HG02870 (cell line): ENCODE data around the gene HOXA5.

ENCODE experiments used
- ATAC-seq: cut with Tn5 transposase; IDR thresholded peaks from one replicate; pipeline ENCODE4 v1.9.1; 2021; ENCODE audit warnings: mild to moderate bottlenecking, moderate library complexity; ENCODE audit not compliant: unreplicated experiment

Gene HOXA5

DNA sequence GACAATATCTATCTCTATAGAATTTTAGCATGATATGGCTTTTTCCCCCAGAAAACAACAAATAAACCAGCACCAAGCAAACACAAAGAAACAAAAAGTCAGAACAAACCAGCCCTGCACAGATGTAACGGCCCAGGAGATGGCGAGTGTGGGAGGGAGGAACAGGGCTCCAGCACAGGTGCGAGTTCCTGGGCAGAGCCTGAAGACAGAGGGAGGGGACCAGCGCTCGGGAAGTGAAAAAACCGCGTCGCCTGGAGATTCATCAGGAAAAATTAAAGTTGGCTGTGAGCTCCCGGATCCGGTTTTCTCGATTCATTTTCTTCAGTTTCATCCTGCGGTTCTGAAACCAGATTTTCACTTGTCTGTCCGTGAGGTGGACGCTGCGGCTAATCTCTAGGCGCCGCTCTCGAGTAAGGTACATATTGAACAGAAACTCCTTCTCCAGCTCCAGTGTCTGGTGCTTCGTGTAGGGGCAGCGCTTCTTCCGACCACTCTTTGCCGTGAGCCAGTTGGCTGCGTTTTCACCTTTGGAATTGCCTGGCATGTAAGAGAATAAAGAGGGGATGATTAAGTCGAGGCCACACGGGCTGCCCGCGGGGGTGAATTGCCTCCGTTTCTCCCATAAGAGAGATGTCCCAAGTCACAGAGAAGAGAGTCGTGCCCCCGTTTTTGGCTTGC lies 28.3 kb upstream of the HOXA5 start:
- no peak for ATAC-seq

DNA sequence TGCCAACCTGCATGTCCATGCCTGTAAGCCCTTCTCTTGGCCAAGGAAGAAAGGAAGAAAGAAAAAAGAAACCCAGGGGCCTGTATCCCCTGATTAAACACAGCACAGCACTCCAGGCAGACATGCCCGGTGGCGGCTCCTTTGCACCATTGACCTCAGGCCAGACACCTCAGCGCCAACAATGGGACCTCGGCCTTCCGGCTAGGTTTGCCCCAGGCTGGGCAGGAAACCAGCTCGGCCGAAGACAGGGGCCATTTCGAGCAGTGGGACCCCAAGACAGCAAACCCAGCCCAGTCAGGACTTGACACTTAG lies 27.8 kb upstream of the HOXA5 start:
- ATAC-seq: no peak

DNA sequence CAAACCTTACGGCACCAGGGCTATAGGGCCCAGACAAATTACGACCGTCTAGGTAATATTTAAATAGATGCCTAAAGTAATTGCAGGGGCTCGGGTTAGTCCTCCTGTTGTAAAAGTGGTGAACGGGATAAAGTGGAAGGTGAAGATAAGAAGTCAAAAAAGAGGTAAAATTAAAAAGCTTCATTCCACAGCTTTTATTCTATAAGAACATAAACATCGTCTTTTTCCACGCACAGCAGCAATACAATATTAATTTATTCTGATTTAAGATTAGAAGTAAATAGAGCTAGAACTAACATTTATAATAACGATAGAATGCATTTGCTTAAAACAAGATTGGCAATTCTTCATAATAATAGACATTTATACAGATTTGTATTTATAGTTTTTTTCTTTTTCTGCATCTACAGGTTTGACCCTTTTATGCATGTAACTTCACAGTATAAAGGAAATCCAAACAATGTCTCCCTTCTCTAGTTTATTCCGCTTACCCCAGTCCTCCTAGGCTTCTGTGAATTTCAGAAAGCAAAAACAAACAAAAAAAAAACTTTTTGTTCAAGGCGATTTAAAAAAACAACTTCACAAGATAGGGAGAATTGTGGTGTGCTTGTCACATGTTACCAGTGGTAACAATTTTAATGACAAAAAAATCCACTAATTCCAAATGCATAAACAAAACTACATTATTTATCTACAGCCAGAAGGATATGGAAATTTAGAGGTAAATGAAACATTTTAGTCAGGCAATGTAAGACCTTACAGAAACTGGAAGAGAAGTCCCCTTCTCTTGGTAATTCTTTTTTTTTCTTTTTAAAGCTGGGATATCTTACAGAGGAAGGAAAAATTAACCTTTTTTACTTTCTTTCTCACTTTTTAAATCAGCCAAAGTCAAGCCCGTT lies 27.2 kb upstream of the HOXA5 start:
- no peak for ATAC-seq

DNA sequence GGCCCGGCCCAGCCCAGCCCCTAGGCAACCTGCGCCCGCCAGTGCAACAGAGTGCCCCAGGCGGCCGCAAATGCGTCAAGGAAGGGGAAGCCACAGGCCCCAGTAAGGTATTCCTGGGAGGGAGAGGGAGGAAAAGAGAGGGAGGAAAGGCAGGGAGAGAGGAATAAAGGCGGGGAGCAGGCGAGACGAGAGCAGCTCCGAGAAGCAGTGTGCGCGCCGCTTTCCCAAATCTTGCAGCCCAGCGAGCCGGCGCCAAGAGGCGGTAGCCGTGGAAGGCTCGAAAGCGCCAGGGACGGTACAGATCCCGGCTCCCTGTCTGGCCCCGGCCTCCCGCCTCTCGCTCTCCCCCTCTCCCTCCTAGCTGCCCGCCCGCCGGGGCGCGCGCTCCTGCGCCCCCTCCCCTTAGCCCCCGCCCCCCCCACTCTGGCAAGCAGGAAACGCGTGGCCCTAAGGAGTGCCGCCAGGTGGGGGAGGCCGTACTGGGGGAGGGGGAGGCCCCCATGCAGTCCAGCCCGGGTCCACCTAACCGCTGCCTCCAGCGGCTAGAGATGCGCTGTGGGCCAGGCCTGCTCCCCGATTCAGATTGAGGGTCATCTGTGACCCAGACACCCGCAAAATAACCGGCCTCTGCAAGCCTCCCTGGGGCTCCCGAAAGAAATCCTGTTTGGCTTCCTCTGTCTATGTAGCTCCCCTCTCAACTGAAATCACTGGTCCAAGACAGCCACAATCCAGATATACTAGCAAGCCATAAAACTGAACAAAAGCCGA lies 26.4 kb upstream of the HOXA5 start:
- no peak for ATAC-seq

DNA sequence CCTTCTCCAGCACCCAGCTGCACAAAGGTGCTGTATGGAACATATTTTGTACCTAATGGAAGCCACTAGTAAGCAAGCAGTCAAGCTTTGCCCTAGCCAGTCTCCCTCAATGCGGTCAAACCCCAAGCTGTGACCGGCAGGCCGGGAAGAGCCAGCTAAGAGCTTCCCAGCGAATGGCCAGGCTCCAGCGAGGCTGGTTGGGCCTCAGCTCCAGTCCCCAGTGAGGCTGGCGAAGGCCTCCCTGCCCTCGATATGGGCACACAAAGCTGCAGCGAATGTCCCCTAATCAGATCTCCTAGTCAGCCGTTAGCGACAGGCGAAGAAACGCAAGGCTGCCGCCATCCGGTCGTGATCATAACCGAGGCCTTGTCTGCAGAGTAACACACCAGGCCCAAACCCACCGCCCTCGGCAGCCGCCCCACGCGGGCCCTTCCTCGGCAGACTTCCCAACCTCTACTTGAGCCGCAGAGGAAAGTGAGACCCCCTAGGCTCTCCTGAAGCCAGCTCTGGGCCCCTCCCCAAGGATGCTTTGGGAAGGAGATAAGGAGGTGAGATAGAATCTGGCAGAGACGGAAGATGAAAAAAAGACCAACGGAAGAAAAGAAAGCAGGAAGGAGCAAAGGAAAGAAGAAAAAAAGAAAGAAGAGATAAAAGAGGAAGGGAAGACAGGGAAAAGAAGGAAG lies 24.9 kb upstream of the HOXA5 start:
- ATAC-seq: no peak

DNA sequence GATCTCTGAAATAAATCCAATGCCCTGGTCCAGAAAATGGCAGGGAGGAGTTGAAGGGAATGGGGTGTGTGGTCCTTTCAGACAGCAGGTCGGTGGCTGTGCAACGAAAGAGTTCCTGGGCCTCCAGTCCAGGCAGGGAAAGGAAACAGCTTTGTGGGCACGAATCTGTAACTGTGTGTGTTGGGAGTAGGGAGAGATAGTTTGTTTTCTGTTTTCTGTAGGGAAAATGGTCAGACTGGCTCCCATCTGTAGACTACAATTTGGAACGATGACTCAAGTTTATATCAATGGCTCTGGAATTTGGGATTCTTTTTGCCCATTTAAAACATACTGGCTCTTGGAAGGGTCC lies 24.4 kb upstream of the HOXA5 start:
- ATAC-seq: no peak

DNA sequence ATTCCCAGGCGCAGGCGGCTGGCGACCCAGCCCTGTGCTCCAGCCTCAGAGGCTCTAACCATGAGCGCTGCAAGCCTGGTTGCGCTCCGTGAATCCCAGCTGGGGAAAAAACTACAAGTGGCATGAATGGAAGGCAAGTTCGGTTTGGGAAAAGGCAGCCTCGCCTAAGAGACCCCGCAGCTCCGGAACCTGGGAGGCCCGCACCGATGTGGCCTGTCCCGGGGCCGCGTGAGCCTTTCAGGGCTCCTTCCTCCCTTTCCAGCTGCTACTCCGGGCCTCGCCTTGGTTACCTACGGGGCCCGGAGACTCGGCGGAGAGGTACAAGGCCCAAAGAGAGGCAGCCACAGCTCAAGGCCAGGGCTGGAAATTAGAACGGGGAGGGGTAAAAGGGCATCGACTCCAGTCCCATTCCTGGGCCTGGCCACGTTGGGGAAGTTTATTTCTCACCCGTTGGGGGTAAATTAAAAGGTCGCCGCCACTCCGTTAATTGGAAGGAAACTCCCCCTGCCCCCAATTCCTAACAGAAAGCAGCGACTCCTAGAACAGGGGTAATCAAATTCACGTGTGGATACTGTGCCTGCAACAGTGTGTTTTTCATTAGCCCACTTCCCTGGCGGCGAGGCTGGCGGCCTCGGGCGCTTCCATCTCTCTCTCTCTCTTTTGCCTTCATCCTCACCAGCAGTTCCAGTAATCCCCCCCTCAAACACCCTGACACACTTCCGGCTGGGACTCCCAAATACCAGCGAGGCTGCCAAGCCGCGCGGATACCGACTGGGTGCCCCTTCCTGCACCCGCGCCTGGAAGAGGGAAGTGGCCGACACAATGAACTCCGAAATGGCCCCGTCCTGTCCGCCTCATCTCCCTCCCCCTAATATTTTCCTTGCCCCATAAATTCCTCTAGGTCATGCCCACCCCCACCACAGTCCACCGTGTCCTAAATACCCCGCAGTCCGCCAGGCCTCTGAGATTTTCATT lies 23.3 kb upstream of the HOXA5 start:
- ATAC-seq: no peak

DNA sequence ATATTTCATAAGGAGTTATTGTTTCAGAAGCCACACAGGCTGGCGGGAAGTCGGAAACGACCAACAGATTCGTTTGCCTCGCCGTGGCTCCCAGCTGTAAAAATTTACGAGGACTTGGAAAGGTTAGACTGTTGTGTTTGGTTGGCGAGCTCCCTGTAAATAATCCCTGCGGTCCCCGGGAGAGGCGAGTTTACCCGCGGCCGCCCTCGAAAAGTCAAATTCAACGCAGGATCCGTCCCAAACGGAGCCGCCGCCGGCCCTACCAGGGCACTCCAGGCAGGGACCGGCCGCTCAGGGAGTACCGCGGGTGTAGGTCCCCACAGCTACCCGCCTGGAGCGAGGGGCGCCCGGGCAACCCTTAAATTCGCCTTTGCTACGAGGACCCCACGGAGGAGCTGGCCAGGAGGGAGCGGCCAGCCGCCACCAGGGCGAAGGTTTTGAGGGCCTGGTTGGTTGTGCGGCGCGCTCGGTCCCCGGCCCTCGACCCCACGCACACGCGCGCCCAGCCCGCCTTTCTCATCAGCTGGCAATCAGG lies 22.6 kb upstream of the HOXA5 start:
- no peak for ATAC-seq

DNA sequence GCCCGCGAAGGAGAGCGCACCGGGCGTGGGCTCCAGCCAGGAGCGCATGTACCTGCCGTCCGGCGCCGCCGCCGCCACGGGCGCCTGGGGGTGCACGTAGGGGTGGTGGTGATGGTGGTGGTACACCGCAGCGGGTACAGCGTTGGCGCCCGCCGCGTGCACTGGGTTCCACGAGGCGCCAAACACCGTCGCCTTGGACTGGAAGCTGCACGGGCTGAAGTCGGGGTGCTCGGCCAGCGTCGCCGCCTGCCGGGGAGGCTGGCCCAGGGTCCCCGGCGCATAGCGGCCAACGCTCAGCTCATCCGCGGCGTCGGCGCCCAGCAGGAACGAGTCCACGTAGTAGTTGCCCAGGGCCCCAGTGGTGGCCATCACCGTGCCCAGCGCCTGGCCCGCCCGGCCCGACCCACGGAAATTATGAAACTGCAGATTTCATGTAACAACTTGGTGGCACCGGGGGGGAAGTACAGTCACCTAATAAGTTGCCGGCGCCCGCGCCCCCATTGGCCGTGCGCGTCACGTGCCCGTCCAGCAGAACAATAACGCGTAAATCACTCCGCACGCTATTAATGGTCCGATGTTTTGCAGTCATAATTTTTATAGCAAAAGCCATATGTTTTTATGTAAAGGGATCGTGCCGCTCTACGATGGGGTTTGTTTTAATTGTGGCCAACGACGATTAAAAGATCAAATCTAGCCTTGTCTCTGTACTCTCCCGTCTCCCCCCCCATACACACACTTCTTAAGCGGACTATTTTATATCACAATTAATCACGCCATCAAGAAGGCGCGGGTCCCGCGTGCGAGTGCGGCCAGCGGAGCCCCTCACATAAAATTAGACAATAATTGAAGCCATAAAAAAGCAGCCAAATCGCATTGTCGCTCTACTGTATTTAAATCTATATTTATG lies 21.9 kb upstream of the HOXA5 start, which contains the start of gene HOXA9:
Gene HOXA9, minus strand, starts transcription at position 449 of the 907 bp plus-strand sequence. Its CDS starts 80 bp downstream, at position 369.
- no peak for ATAC-seq

DNA sequence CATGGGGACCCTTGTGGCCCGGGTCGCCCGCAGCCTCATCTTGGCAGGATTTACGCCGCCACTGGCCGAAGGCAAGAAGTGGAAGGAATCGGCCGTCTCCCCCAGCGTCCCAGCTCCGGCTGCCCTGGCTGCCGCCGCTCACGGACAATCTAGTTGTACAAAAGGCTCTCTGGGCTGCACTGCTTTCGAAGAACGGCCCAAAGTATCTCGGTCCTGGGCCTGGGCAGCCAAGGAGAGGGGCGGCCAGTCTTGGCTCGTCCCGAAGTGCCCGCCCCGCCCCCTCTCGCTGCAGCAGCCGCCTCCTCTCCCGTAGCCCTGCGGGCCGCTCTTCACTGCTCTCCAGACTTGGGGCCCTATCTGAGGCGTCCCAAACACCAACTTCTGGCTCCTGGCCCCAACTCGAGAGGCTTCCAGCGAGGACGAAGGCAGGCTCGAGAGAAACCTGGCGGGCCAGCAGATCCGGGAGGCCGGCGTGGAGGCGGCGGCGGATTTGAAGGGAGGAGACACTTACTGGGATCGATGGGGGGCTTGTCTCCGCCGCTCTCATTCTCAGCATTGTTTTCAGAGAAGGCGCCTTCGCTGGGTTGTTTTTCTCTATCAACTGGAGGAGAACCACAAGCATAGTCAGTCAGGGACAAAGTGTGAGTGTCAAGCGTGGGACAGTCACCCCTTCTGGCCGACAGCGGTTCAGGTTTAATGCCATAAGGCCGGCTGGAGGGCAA lies 21.0 kb upstream of the HOXA5 start:
- ATAC-seq: no peak

DNA sequence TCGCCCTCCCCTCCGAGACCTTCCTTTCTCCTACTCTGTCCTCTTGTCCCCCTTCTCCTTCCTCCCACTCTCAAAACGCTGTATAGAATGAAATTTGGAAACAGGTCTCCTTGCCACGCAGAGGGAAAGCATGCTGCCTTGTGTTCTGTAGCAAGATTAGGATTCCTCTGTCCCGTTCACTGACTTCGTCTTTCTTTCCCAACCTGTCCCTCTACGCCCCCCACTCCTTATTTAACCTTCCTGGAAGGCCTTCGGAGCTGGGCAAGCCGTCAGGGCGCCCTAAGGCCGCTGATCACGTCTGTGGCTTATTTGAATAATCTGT lies 20.5 kb upstream of the HOXA5 start:
- ATAC-seq: no peak

DNA sequence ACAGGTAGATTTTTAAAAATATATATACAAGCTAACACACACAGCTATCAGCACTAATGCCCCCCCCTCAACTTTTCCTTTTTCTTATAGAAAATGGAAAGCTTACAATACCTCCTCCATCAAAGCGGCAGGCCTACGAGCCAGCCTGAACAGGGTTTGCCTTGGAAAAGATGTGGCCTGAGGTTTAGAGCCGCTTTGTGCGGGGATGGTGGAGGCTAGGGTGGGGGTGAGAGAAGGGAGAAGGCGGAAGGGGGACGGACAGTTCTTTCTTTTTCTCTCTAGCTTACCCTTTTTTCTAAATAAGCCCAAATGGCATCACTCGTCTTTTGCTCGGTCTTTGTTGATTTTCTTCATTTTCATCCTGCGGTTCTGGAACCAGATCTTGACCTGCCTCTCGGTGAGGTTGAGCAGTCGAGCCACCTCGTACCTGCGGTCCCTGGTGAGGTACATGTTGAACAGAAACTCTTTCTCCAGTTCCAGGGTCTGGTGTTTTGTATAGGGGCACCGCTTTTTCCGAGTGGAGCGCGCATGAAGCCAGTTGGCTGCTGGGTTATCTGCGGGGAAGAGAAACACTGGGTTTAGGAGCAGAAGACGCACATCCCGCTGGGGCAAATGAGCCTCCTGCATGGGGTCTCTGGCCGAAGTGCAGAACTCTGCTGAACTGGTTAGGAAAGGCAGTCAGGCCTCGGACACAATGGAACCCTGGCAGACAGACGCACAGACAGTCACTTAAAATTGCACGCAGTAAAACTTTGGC lies 20.0 kb upstream of the HOXA5 start:
- no peak for ATAC-seq

DNA sequence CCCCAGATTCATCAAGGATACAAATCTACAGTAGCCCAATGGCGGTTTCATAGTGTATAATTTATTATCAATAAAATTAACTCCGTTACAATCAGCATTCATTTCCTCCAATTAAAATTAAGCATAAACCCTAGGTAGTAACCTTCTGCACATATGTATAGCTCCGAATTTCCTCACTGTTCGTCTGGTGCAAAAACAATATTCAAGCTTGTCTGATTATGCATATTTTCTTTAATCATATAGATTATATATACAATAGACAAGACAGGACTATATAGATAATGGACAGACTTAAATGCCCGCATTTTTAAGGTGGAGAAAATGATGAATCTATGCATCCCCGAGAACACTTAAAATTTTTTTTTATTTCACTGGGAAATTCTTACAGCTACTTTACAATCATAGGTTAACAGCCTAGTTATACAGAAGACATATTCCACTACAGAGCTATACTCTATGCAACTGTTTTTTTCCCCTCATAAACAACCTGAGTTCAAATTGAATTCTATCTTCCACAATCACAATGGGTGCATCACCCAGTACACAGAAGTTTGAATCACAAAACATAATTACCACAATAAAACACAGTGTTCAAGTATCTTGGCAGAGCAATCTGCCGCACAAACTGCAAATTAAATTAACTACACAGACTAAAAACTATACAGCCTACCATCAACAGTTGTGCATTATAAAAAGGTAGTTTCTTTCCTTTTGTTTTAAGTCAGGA lies 19.2 kb upstream of the HOXA5 start:
- no peak for ATAC-seq

DNA sequence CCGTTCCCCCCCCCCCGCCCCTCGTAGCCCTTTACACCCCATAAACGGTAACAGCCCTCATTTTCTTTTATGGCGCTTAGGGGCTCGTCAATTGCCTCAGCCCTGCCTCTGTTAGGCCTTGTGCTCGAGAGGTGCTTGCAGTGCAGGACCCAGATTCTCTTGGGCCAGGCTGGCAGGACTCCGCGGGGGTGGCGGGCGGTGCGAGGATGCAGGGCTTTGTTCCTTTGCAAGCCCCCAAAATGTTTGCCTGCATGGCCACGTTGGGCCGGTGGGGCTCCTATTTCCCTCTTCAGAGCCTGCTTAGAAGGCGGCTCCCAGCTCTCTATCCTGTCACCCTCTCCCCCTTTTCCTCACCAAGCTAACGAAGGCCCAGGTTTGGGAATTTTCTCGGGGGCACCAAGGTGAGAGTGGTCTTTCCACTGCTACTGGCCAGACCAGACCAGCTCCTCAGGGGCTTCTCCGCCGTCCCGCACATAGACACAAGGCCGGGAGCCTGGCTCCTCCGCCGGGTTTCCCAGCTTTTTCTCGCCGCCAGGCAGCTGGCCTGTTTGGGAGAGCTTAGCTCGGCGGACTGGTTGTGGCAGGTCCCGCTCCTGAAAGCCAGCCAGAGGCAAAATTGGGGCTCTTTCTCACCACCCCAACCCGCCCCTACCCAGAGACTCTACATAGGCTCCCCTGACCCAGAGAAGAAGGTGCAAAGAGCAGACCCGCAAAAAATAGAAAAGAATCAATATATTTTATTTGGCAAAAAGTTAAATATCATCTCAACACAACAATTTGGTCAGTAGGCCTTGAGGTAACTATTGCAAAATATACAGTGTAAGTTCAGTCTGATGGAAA lies 18.5 kb upstream of the HOXA5 start:
- no peak for ATAC-seq

DNA sequence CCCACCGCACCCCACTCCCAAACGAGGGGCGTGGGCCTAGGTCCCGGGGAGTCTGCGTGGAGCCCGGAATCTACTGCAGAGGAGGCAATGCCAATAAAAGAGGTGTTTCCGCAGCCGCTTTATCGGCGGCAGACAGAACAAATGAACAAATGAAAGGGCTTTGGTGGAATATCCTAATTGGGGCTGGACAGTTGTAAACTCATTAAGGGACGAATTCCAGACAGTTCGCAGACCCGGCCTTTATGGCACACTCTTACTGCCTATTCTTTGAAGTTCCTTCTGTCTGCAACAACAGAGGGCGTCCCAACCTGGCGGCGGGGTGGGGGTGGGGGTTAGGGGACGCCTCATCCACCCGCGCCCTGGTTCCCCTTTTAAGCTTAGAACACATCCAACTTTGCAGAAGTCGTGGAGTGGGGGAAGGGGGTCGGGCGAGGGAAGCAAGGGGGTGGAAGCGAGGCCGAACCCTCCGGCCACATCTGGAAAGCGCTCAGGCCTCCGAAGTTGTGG lies 17.8 kb upstream of the HOXA5 start:
- no peak for ATAC-seq
